ENCODE data around the gene ANKRD40CL.

DNA sequence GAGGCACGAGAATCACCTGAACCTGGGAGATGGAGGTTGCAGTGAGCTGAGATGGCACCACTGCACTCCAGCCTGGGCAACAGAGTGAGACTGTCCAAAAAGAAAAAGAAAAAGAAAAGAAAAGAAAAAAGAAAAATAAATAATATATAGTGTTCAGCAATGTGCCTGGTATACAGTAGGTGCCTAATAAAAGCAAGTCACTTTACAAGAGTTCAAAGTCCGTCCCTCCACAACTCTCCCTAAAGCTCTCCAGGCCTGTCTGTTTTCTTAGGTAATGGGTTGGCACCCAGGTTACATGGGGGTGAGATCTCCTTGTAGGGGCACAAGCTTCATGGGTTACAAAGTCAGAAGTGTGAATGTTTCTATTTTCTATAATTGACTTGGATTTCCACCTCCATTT lies 16.6 kb upstream of the ANKRD40CL start:
- TF ChIP-seq, protein P1, sequence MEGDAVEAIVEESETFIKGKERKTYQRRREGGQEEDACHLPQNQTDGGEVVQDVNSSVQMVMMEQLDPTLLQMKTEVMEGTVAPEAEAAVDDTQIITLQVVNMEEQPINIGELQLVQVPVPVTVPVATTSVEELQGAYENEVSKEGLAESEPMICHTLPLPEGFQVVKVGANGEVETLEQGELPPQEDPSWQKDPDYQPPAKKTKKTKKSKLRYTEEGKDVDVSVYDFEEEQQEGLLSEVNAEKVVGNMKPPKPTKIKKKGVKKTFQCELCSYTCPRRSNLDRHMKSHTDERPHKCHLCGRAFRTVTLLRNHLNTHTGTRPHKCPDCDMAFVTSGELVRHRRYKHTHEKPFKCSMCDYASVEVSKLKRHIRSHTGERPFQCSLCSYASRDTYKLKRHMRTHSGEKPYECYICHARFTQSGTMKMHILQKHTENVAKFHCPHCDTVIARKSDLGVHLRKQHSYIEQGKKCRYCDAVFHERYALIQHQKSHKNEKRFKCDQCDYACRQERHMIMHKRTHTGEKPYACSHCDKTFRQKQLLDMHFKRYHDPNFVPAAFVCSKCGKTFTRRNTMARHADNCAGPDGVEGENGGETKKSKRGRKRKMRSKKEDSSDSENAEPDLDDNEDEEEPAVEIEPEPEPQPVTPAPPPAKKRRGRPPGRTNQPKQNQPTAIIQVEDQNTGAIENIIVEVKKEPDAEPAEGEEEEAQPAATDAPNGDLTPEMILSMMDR (IDR thresholded peaks at IDR 0.05), result no peak
- TF ChIP-seq POLR2A (IDR thresholded peaks at IDR 0.05), result no peak
